DMS114 treated with DMSO at 0.1 percent for 48 hours (cell line): Measurements from ENCODE around the gene L1CAM.
A peak's percentile ranks its signal among the peaks of the same experiment; 100 is the strongest.

Experiments used
- DNase-seq: peaks from one replicate; lab custom pipeline; 2025; ENCODE audit not compliant: unreplicated experiment; lab: John Stamatoyannopoulos, UW

The L1CAM gene

GRCh38 chrX:153924149-153924861 lies 38.3 kb upstream of the L1CAM start:
- peak; percentile 11 for DNase-seq

GRCh38 chrX:153922932-153923857 lies 37.2 kb upstream of the L1CAM start:
- no peak for DNase-seq

GRCh38 chrX:153921511-153922446 lies 35.8 kb upstream of the L1CAM start:
- DNase-seq, result no peak

- DNase-seq, result no peak
Observed at GRCh38 chrX:153921070-153921469, 35.1 kb upstream of the L1CAM start.

GRCh38 chrX:153920546-153920945 lies 34.6 kb upstream of the L1CAM start:
- DNase-seq, result no peak

- no peak for DNase-seq
Observed at GRCh38 chrX:153919281-153919680, 33.3 kb upstream of the L1CAM start.

- no peak for DNase-seq
Observed at GRCh38 chrX:153917869-153918268, 31.9 kb upstream of the L1CAM start.

GRCh38 chrX:153913701-153914100 lies 27.7 kb upstream of the L1CAM start:
- DNase-seq, result no peak

- DNase-seq, result no peak
Observed at GRCh38 chrX:153913211-153913610, 27.2 kb upstream of the L1CAM start.

- DNase-seq, result no peak
Observed at GRCh38 chrX:153911798-153912197, 25.8 kb upstream of the L1CAM start.

GRCh38 chrX:153910446-153910845 lies 24.5 kb upstream of the L1CAM start:
- DNase-seq, result no peak

GRCh38 chrX:153909980-153910360 lies 24.0 kb upstream of the L1CAM start:
- DNase-seq, result no peak

GRCh38 chrX:153909024-153909979 lies 23.3 kb upstream of the L1CAM start:
- no peak for DNase-seq

- DNase-seq, result no peak
Observed at GRCh38 chrX:153908219-153908860, 22.4 kb upstream of the L1CAM start.

GRCh38 chrX:153907456-153907855 lies 21.5 kb upstream of the L1CAM start:
- DNase-seq, result no peak

- DNase-seq, result no peak
Observed at GRCh38 chrX:153906126-153906917, 20.3 kb upstream of the L1CAM start.

GRCh38 chrX:153905481-153906095 lies 19.6 kb upstream of the L1CAM start:
- no peak for DNase-seq
